ENCODE data around the gene C8G. TPM values are rescaled to one million over a fixed set of nuclear protein-coding genes. Genes with fewer than 3 reads are reported as not detected.

Gene C8G
- total RNA-seq, 1 experiment from 2014 or later, result not detected

DNA sequence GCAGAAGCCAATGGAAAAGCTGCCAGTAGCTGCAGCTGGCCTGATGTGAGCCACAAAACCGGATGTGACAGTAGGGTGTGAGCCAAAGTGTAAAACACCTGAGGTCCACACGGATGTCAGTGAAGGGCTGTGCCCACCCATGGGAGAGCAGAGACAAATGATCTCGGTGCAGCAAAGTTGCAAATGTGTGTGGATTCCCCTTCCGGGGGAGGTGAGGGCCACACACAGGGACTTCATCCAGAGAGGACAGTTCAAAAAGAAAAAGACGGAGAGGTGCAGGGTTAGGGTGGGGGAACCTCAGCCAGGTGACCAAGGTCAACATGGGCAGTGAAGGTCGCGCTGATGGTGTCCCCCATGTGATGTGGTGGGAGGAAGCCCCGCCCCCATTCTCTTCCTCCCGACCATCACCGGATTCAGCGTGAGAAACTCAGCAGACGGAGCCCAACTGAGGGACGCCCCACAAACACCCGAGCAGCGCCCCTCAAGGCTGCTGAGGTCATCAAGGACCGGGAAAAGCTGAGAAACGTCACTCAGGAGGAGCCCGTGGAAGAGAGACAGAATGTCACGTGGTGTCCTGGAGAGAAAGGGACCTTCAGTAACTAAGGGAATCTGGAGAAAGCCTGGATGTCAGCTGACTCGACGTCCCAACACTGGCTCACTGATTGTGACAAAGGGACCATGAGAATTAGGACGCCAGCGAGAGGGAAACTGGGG lies 20.9 kb downstream of the C8G start:
- H3K36me3 ChIP-seq, result no peaks in the 10 kb centered on the region

GRCh38 chr9:136968333-136969127 lies 23.5 kb downstream of the C8G start:
- no peak overlapping the region for H3K4me3 ChIP-seq
- peaks cover 10% of the 10 kb centered on the region for H3K27me3 ChIP-seq (replicated peaks)

More for the DNA sequence above, 20.9 kb downstream of the C8G start:
- Histone ChIP-seq H3K9me3 (replicated peaks) (no peaks in the 10 kb centered on the region), H3K27ac (no peak overlapping the region), H3K4me3 (no peak overlapping the region), H3K27me3 (replicated peaks) (peaks cover 8% of the 10 kb centered on the region), H3K4me1 (replicated peaks) (no peaks in the 10 kb centered on the region)
- no peak for DNase-seq (ENCODE audit: low read depth in 1 of 2, low spot score in 2 of 2)

GRCh38 chr9:136969150-136969549 lies 24.1 kb downstream of the C8G start:
- no peak overlapping the region for H3K27ac ChIP-seq
- H3K27me3 ChIP-seq (replicated peaks), result peaks cover 10% of the 10 kb centered on the region
- H3K4me3 ChIP-seq, result no peak overlapping the region
- H3K9me3 ChIP-seq (replicated peaks), result no peaks in the 10 kb centered on the region
- H3K4me1 ChIP-seq (replicated peaks), result no peaks in the 10 kb centered on the region
- H3K36me3 ChIP-seq, result no peaks in the 10 kb centered on the region
- DNase-seq (ENCODE audit: low read depth in 1 of 2, low spot score in 2 of 2), result no peak

More at GRCh38 chr9:136968333-136969127, 23.5 kb downstream of the C8G start:
- Histone ChIP-seq H3K36me3 (no peaks in the 10 kb centered on the region), H3K27ac (no peak overlapping the region), H3K4me1 (replicated peaks) (no peaks in the 10 kb centered on the region), H3K9me3 (replicated peaks) (no peaks in the 10 kb centered on the region)
- DNase-seq (ENCODE audit: low read depth in 1 of 2, low spot score in 2 of 2), result no peak

GRCh38 chr9:136969774-136970173 lies 24.7 kb downstream of the C8G start:
- Histone ChIP-seq H3K9me3 (replicated peaks) (no peaks in the 10 kb centered on the region), H3K36me3 (no peaks in the 10 kb centered on the region), H3K27ac (no peak overlapping the region), H3K4me3 (no peak overlapping the region), H3K4me1 (replicated peaks) (no peaks in the 10 kb centered on the region), H3K27me3 (replicated peaks) (peaks cover 10% of the 10 kb centered on the region)
- no peak for DNase-seq (ENCODE audit: low read depth in 1 of 2, low spot score in 2 of 2)

- Histone ChIP-seq H3K27ac (no peak overlapping the region), H3K4me1 (replicated peaks) (no peaks in the 10 kb centered on the region), H3K27me3 (replicated peaks) (peaks cover 11% of the 10 kb centered on the region), H3K36me3 (no peaks in the 10 kb centered on the region), H3K4me3 (no peak overlapping the region), H3K9me3 (replicated peaks) (no peaks in the 10 kb centered on the region)
- DNase-seq (ENCODE audit: low read depth in 1 of 2, low spot score in 2 of 2), result no peak
These were observed 25.3 kb downstream of the C8G start for GRCh38 chr9:136970361-136970760.

DNA sequence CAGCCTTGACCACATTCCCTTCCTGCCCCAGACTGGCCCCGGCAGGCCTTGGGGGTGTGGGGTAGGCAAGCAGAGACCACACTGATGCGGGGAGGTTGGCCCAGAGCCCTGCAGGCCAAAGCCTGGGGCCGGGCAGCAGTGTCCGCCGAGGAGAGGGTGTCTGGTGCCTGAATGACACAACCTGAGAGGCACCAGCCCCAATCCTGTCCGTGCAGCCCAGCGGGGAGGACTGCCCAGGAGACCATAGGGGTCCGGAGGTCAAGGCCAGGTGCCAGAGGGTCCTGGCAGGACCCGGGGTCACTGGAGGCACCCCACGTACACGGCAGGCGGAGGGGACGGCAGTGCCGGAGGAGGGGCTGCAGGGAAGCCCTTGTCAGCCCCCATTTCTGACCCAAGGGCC lies 26.7 kb downstream of the C8G start:
- Histone ChIP-seq H3K27me3 (replicated peaks) (0 out of 2 replicates have a peak, but pooled peaks cover 4% of the 10 kb centered on the region), H3K4me3 (no peak overlapping the region), H3K36me3 (no peaks in the 10 kb centered on the region), H3K4me1 (replicated peaks) (no peaks in the 10 kb centered on the region), H3K9me3 (replicated peaks) (no peaks in the 10 kb centered on the region), H3K27ac (no peak overlapping the region)
- DNase-seq (ENCODE audit: low read depth in 1 of 2, low spot score in 2 of 2), result no peak

DNA sequence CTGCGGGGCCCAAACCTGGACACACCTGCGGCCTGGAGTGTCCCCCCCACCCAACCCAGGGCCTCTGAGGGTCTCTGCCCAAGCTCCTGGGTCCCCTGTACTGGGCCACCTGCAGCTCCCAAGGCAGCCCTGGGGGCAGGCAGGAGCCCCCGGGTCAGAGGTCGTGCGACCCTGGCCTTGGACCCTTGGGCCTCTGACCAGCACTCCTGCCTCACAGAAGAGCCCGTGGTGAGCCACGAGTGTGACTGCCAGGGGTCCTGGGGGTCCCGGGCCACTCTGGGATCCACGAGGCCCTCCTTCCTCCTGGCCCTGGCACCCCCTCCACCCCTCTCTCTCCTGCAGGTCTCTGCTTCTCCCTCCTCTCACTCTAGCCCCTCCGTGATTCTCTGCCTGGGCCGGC lies 27.3 kb downstream of the C8G start:
- Histone ChIP-seq H3K36me3 (no peaks in the 10 kb centered on the region), H3K4me3 (no peak overlapping the region), H3K27ac (no peak overlapping the region)

GRCh38 chr9:136972743-136973142 lies 27.7 kb downstream of the C8G start:
- H3K9me3 ChIP-seq (replicated peaks), result no peaks in the 10 kb centered on the region
- H3K4me1 ChIP-seq (replicated peaks), result peaks cover 1% of the 10 kb centered on the region
- H3K27ac ChIP-seq, result no peak overlapping the region
- no peak for DNase-seq (ENCODE audit: low read depth in 1 of 2, low spot score in 2 of 2)
- H3K4me3 ChIP-seq, result no peak overlapping the region
- no peaks in the 10 kb centered on the region for H3K36me3 ChIP-seq
- H3K27me3 ChIP-seq (replicated peaks), result peaks cover 6% of the 10 kb centered on the region; the same call in 1 of the 2 replicates

More for the DNA sequence above, 27.3 kb downstream of the C8G start:
- no peak for DNase-seq (ENCODE audit: low read depth in 1 of 2, low spot score in 2 of 2)
- Histone ChIP-seq H3K9me3 (replicated peaks) (no peaks in the 10 kb centered on the region), H3K4me1 (replicated peaks) (no peaks in the 10 kb centered on the region), H3K27me3 (replicated peaks) (0 out of 2 replicates have a peak, but pooled peaks cover 4% of the 10 kb centered on the region)

GRCh38 chr9:136973618-136974617 lies 28.9 kb downstream of the C8G start:
- Histone ChIP-seq H3K9me3 (replicated peaks) (no peaks in the 10 kb centered on the region), H3K36me3 (no peaks in the 10 kb centered on the region), H3K4me3 (no peak overlapping the region), H3K4me1 (replicated peaks) (peaks cover 6% of the 10 kb centered on the region), H3K27ac (no peak overlapping the region), H3K27me3 (replicated peaks) (peaks cover 9% of the 10 kb centered on the region; the same call in 1 of the 2 replicates)
- DNase-seq (ENCODE audit: low read depth in 1 of 2, low spot score in 2 of 2), result no peak

GRCh38 chr9:136974817-136975535 lies 29.9 kb downstream of the C8G start:
- peaks cover 9% of the 10 kb centered on the region; the same call in 1 of the 2 replicates for H3K27me3 ChIP-seq (replicated peaks)
- no peak for DNase-seq (ENCODE audit: low read depth in 1 of 2, low spot score in 2 of 2)
- H3K4me1 ChIP-seq (replicated peaks), result peaks cover 6% of the 10 kb centered on the region
- H3K27ac ChIP-seq, result no peak overlapping the region
- H3K36me3 ChIP-seq, result no peaks in the 10 kb centered on the region
- H3K9me3 ChIP-seq (replicated peaks), result no peaks in the 10 kb centered on the region
- no peak overlapping the region for H3K4me3 ChIP-seq

DNA sequence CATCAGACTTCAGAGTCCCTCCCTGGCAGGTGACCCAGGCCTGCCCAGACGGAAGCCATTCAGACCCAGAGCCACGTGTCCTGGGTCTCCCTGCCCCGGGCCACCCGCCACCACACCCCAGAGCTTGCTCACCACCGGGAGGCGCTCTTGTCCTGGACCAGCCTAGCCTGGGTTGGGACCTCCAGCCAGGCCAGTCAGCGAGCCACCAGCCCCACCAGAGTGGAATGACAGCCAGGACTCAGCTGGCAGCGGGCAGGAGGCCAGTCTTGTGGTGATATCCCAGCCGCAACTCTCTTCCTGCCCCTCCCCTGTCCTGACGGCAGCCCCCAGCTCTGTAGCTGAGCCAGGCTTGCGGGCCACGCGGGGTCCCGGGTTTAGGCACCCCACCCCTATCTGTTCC lies 30.6 kb downstream of the C8G start:
- H3K27me3 ChIP-seq (replicated peaks), result peaks cover 9% of the 10 kb centered on the region; the same call in 1 of the 2 replicates
- H3K36me3 ChIP-seq, result no peaks in the 10 kb centered on the region
- no peak overlapping the region for H3K4me3 ChIP-seq
- H3K27ac ChIP-seq, result no peak overlapping the region
- DNase-seq (ENCODE audit: low read depth in 1 of 2, low spot score in 2 of 2), result no peak
- H3K4me1 ChIP-seq (replicated peaks), result peaks cover 6% of the 10 kb centered on the region
- no peaks in the 10 kb centered on the region for H3K9me3 ChIP-seq (replicated peaks)

GRCh38 chr9:136977223-136977622 lies 32.2 kb downstream of the C8G start, which contains the start of gene PTGDS:
PTGDS (plus strand) TSS chr9:136977504; CDS start chr9:136977579, 75 bp downstream.
- Histone ChIP-seq H3K27ac (no peak within 1 kb of the TSS), H3K27me3 (replicated peaks) (peaks cover 7% of the 10 kb centered on the region; the same call in 1 of the 2 replicates), H3K36me3 (no peaks in the 10 kb centered on the region), H3K4me3 (peak within 1 kb of the TSS; percentile 12; the same call in 1 of the 2 replicates), H3K4me1 (replicated peaks) (peaks cover 20% of the 10 kb centered on the region), H3K9me3 (replicated peaks) (no peaks in the 10 kb centered on the region)
- no peak for DNase-seq (ENCODE audit: low read depth in 1 of 2, low spot score in 2 of 2)
